ENCODE measurements around the gene PHF12.

PHF12 gene

GRCh38 chr17:28985950-28986713 lies 34.8 kb upstream of the PHF12 start:
- Histone ChIP-seq H3K4me3 (ENCODE audit: low read length) (no peak overlapping the region), H2AFZ (ENCODE audit: low read depth, low read length) (no peak overlapping the region), H3K27me3 (ENCODE audit: insufficient read depth, low read length) (no peaks in the 10 kb centered on the region), H3K4me1 (ENCODE audit: insufficient read depth, low read length) (peaks cover 4% of the 10 kb centered on the region), H3K36me3 (ENCODE audit: insufficient read depth, low read length) (no peaks in the 10 kb centered on the region), H3K9me3 (ENCODE audit: low read length) (no peaks in the 10 kb centered on the region)

GRCh38 chr17:28983286-28984230 lies 32.2 kb upstream of the PHF12 start:
- Histone ChIP-seq H3K36me3 (ENCODE audit: insufficient read depth, low read length) (no peaks in the 10 kb centered on the region), H3K4me1 (ENCODE audit: insufficient read depth, low read length) (peaks cover 4% of the 10 kb centered on the region), H3K4me3 (ENCODE audit: low read length) (no peak overlapping the region), H3K27me3 (ENCODE audit: insufficient read depth, low read length) (no peaks in the 10 kb centered on the region), H3K9me3 (ENCODE audit: low read length) (no peaks in the 10 kb centered on the region), H2AFZ (ENCODE audit: low read depth, low read length) (no peak overlapping the region)

GRCh38 chr17:28982131-28982793 lies 30.9 kb upstream of the PHF12 start:
- Histone ChIP-seq H3K4me1 (ENCODE audit: insufficient read depth, low read length) (peaks cover 4% of the 10 kb centered on the region), H3K36me3 (ENCODE audit: insufficient read depth, low read length) (no peaks in the 10 kb centered on the region), H3K4me3 (ENCODE audit: low read length) (no peak overlapping the region), H2AFZ (ENCODE audit: low read depth, low read length) (no peak overlapping the region), H3K27me3 (ENCODE audit: insufficient read depth, low read length) (no peaks in the 10 kb centered on the region), H3K9me3 (ENCODE audit: low read length) (no peaks in the 10 kb centered on the region)

- Histone ChIP-seq H3K27me3 (ENCODE audit: insufficient read depth, low read length) (no peaks in the 10 kb centered on the region), H3K9me3 (ENCODE audit: low read length) (no peaks in the 10 kb centered on the region), H3K36me3 (ENCODE audit: insufficient read depth, low read length) (no peaks in the 10 kb centered on the region), H3K4me1 (ENCODE audit: insufficient read depth, low read length) (peaks cover 5% of the 10 kb centered on the region), H3K4me3 (ENCODE audit: low read length) (no peak overlapping the region), H2AFZ (ENCODE audit: low read depth, low read length) (no peak overlapping the region)
These were observed 27.1 kb upstream of the PHF12 start for GRCh38 chr17:28978356-28978964.

GRCh38 chr17:28977659-28978355 lies 26.5 kb upstream of the PHF12 start:
- Histone ChIP-seq H3K4me3 (ENCODE audit: low read length) (no peak overlapping the region), H3K9me3 (ENCODE audit: low read length) (no peaks in the 10 kb centered on the region), H2AFZ (ENCODE audit: low read depth, low read length) (no peak overlapping the region)

GRCh38 chr17:28975646-28976045 lies 24.3 kb upstream of the PHF12 start:
- Histone ChIP-seq H3K4me1 (ENCODE audit: insufficient read depth, low read length) (peaks cover 8% of the 10 kb centered on the region), H3K36me3 (ENCODE audit: insufficient read depth, low read length) (no peaks in the 10 kb centered on the region), H3K9me3 (ENCODE audit: low read length) (no peaks in the 10 kb centered on the region), H3K4me3 (ENCODE audit: low read length) (no peak overlapping the region), H2AFZ (ENCODE audit: low read depth, low read length) (no peak overlapping the region), H3K27me3 (ENCODE audit: insufficient read depth, low read length) (no peaks in the 10 kb centered on the region)

More at GRCh38 chr17:28977659-28978355, 26.5 kb upstream of the PHF12 start:
- H3K4me1 ChIP-seq (ENCODE audit: insufficient read depth, low read length): peaks cover 8% of the 10 kb centered on the region
- no peaks in the 10 kb centered on the region for H3K36me3 ChIP-seq (ENCODE audit: insufficient read depth, low read length)
- no peaks in the 10 kb centered on the region for H3K27me3 ChIP-seq (ENCODE audit: insufficient read depth, low read length)

GRCh38 chr17:28975031-28975430 lies 23.7 kb upstream of the PHF12 start:
- H2AFZ ChIP-seq (ENCODE audit: low read depth, low read length): no peak overlapping the region
- no peaks in the 10 kb centered on the region for H3K9me3 ChIP-seq (ENCODE audit: low read length)
- no peaks in the 10 kb centered on the region for H3K36me3 ChIP-seq (ENCODE audit: insufficient read depth, low read length)
- H3K4me3 ChIP-seq (ENCODE audit: low read length): no peak overlapping the region
- no peaks in the 10 kb centered on the region for H3K27me3 ChIP-seq (ENCODE audit: insufficient read depth, low read length)
- peaks cover 8% of the 10 kb centered on the region for H3K4me1 ChIP-seq (ENCODE audit: insufficient read depth, low read length)

- H3K36me3 ChIP-seq (ENCODE audit: insufficient read depth, low read length): no peaks in the 10 kb centered on the region
- H3K9me3 ChIP-seq (ENCODE audit: low read length): no peaks in the 10 kb centered on the region
- H2AFZ ChIP-seq (ENCODE audit: low read depth, low read length): no peak overlapping the region
- H3K4me3 ChIP-seq (ENCODE audit: low read length): no peak overlapping the region
- no peaks in the 10 kb centered on the region for H3K27me3 ChIP-seq (ENCODE audit: insufficient read depth, low read length)
- peaks cover 10% of the 10 kb centered on the region for H3K4me1 ChIP-seq (ENCODE audit: insufficient read depth, low read length)
These were observed 23.1 kb upstream of the PHF12 start for GRCh38 chr17:28974451-28974850.

- Histone ChIP-seq H3K27me3 (ENCODE audit: insufficient read depth, low read length) (no peaks in the 10 kb centered on the region), H2AFZ (ENCODE audit: low read depth, low read length) (no peak overlapping the region), H3K4me1 (ENCODE audit: insufficient read depth, low read length) (peaks cover 20% of the 10 kb centered on the region), H3K4me3 (ENCODE audit: low read length) (no peak overlapping the region), H3K9me3 (ENCODE audit: low read length) (no peaks in the 10 kb centered on the region), H3K36me3 (ENCODE audit: insufficient read depth, low read length) (no peaks in the 10 kb centered on the region)
These were observed 22.1 kb upstream of the PHF12 start for GRCh38 chr17:28973425-28973824.

- no peaks in the 10 kb centered on the region for H3K27me3 ChIP-seq (ENCODE audit: insufficient read depth, low read length)
- H3K36me3 ChIP-seq (ENCODE audit: insufficient read depth, low read length): no peaks in the 10 kb centered on the region
- peaks cover 30% of the 10 kb centered on the region for H3K4me1 ChIP-seq (ENCODE audit: insufficient read depth, low read length)
- no peak overlapping the region for H2AFZ ChIP-seq (ENCODE audit: low read depth, low read length)
- H3K4me3 ChIP-seq (ENCODE audit: low read length): no peak overlapping the region
- H3K9me3 ChIP-seq (ENCODE audit: low read length): no peaks in the 10 kb centered on the region
These were observed 21.1 kb upstream of the PHF12 start for GRCh38 chr17:28972437-28972836.

GRCh38 chr17:28970879-28971278 lies 19.6 kb upstream of the PHF12 start:
- no peak overlapping the region for H3K4me3 ChIP-seq (ENCODE audit: low read length)
- H3K27me3 ChIP-seq (ENCODE audit: insufficient read depth, low read length): no peaks in the 10 kb centered on the region
- H3K36me3 ChIP-seq (ENCODE audit: insufficient read depth, low read length): no peaks in the 10 kb centered on the region
- H2AFZ ChIP-seq (ENCODE audit: low read depth, low read length): no peak overlapping the region
- H3K4me1 ChIP-seq (ENCODE audit: insufficient read depth, low read length): peaks cover 32% of the 10 kb centered on the region
- no peaks in the 10 kb centered on the region for H3K9me3 ChIP-seq (ENCODE audit: low read length)

- peaks cover 32% of the 10 kb centered on the region for H3K4me1 ChIP-seq (ENCODE audit: insufficient read depth, low read length)
- no peaks in the 10 kb centered on the region for H3K9me3 ChIP-seq (ENCODE audit: low read length)
- no peaks in the 10 kb centered on the region for H3K27me3 ChIP-seq (ENCODE audit: insufficient read depth, low read length)
- no peak overlapping the region for H2AFZ ChIP-seq (ENCODE audit: low read depth, low read length)
- H3K36me3 ChIP-seq (ENCODE audit: insufficient read depth, low read length): no peaks in the 10 kb centered on the region
- H3K4me3 ChIP-seq (ENCODE audit: low read length): no peak overlapping the region
These were observed 18.5 kb upstream of the PHF12 start for GRCh38 chr17:28969706-28970393.

Measured in neuron (in vitro differentiated cells).